Rectal smooth muscle tissue (tissue), 1 donor: ENCODE results near the gene HTRA2.
A peak's percentile ranks its signal among the peaks of the same experiment; 100 is the strongest.
"Not testable (repeated sequence)": the region's sequence is repeated elsewhere in the genome, so short reads cannot be mapped to it uniquely, and the experiment has no call there.

Experiments used
- H3K27ac ChIP-seq: one replicate; pipeline ENCODE4 v1.7.0; 2013; ENCODE audit warnings: low read depth, low read length, inconsistent platforms
- H3K27me3 ChIP-seq: one replicate; pipeline ENCODE4 v1.7.0; 2013; ENCODE audit warnings: low read length; ENCODE audit not compliant: control insufficient read depth, insufficient read depth
- H3K36me3 ChIP-seq: one replicate; pipeline ENCODE4 v1.7.0; 2013; ENCODE audit warnings: low read length; ENCODE audit not compliant: control insufficient read depth, insufficient read depth
- H3K4me1 ChIP-seq: one replicate; pipeline ENCODE4 v1.7.0; 2013; ENCODE audit warnings: low read length; ENCODE audit not compliant: control insufficient read depth, insufficient read depth
- H3K4me3 ChIP-seq: one replicate; pipeline ENCODE4 v1.7.0; 2013; ENCODE audit warnings: low read length
- H3K9ac ChIP-seq: one replicate; pipeline ENCODE4 v1.7.0; 2013; ENCODE audit warnings: low read length

HTRA2 gene

DNA sequence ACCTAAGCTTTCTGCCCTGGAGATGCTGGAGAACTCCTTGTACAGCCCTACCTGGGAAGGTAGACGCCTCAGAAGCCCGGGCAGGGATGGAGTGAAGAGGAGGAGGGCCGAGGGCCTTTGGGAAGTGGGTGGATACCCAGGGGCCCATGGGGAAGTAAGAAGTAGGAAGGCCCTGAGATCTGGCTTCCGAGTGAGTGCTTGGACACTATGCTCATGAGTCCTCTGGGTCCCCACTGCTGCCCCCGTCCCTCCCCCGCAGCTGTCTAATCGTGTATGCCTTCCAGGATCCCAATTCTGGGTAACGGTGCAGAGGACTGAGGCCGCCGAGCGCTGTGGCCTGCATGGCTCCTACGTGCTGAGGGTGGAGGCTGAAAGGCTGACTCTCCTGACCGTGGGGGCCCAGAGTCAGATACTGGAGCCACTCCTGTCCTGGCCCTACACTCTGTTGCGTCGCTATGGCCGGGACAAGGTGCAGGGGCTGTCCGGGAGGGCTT lies 25.9 kb downstream of the HTRA2 start:
- no peaks in the 10 kb centered on the region for H3K36me3 ChIP-seq
- no peaks in the 10 kb centered on the region for H3K4me1 ChIP-seq
- H3K9ac ChIP-seq, result peak overlapping the region; percentile 80
- H3K4me3 ChIP-seq, result peak overlapping the region; percentile 97
- no peaks in the 10 kb centered on the region for H3K27me3 ChIP-seq
- H3K27ac ChIP-seq, result peak overlapping the region; percentile 57

DNA sequence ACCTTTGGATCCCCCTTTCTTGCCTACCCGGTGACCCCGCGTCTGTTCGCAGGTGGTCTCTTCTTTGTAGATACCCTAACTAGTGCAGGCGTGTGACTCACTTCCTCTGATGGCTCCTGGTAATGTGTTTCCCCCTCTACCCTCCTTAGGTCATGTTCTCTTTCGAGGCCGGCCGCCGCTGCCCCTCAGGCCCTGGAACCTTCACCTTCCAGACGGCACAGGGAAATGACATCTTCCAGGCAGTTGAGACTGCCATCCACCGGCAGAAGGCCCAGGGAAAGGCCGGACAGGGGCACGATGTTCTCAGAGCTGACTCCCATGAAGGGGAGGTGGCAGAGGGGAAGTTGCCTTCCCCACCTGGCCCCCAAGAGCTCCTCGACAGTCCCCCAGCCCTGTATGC lies 26.4 kb downstream of the HTRA2 start:
- peak overlapping the region; percentile 97 for H3K4me3 ChIP-seq
- H3K27me3 ChIP-seq, result no peaks in the 10 kb centered on the region
- no peaks in the 10 kb centered on the region for H3K4me1 ChIP-seq
- H3K27ac ChIP-seq, result no peak overlapping the region
- H3K36me3 ChIP-seq, result no peaks in the 10 kb centered on the region
- no peak overlapping the region for H3K9ac ChIP-seq

DNA sequence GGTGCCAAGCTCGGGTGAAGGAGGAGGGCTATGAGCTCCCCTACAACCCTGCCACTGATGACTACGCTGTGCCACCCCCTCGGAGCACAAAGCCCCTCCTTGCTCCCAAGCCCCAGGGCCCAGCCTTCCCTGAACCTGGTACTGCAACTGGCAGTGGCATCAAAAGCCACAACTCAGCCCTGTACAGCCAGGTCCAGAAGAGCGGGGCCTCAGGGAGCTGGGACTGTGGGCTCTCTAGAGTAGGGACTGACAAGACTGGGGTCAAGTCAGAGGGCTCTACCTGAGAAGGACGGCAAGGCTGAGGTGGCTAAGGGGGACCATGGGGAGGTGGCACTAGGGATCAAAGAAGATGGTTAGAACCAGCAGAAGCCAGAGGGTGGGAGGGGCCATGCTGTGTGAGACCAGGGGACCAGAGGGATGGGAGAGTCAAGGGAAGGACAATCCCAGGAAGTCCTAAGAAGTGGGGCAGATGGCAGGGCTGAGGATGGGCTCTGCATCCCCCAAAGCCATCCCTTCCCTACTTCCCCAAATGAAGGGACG lies 27.2 kb downstream of the HTRA2 start:
- no peaks in the 10 kb centered on the region for H3K4me1 ChIP-seq
- no peak overlapping the region for H3K4me3 ChIP-seq
- no peaks in the 10 kb centered on the region for H3K27me3 ChIP-seq
- no peaks in the 10 kb centered on the region for H3K36me3 ChIP-seq
- H3K27ac ChIP-seq, result no peak overlapping the region
- no peak overlapping the region for H3K9ac ChIP-seq

DNA sequence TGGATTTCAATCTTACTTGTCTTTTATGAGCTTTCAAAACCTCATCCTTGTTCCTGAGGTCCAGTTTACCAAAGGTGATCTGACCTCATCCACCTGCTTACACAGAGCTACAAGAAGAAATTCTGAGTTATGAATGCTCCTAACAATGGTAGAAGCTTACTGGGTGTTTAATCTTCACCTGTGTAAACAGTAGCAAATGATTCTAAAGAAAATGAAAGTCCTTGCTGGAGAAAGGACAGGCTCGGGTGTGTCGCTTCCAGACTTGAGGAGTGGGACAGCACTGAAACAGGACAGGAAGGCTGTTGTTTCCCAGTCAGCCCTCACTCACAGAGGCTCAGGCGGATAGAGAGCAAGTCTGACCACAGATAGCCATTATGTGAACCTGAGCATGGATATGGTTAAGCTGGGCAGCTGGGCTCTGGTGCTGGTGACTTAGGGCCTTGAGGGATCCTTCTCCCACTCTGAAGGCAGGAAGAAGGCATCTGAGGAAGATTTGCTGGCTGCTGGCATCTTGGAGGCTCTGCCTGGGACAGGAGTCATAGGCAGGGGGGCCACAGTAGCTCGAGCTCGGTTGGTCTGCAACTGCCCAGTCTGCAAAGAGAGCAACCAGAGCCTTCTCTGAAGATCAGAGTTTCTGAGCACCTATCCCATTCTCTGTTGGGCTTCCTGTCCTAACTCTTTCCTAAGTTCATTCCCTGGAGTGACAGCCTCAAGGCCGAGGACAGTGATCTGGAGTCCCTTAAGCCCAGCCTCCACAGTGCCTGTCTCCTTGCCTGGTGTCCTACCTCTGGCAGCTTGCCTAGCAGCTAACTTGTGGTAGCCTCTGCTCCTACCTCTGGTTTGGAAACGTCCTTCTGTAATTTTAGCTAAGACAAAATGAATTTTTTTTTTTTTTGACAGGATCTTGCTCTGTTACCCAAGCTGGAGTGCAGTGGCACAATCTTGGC lies 28.8 kb downstream of the HTRA2 start:
- Histone ChIP-seq H3K27ac (no peak overlapping the region), H3K27me3 (no peaks in the 10 kb centered on the region), H3K9ac (no peak overlapping the region), H3K36me3 (no peaks in the 10 kb centered on the region), H3K4me3 (no peak overlapping the region), H3K4me1 (no peaks in the 10 kb centered on the region)

DNA sequence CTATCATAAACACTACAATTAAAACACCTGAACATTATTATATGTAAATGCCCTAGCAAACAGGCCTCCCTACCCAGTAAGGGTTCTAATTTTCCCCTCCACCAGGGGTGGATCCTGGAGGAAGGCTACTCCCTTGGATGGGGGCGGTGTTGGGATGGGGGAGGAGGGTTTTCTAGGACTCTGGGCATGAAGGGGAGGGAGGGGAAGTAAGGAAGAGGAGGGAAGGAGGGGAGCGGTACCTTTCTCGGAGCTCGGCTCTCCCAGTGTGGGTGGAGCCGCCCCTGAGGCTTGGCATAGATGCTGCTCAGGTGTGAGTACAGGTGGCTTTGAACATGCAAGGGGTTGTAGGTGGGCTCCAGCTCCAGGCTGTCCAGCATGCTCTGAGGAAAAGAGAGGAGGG lies 30.2 kb downstream of the HTRA2 start:
- Histone ChIP-seq H3K4me3 (no peak overlapping the region), H3K27ac (no peak overlapping the region), H3K27me3 (no peaks in the 10 kb centered on the region), H3K9ac (no peak overlapping the region), H3K36me3 (no peaks in the 10 kb centered on the region), H3K4me1 (no peaks in the 10 kb centered on the region)

DNA sequence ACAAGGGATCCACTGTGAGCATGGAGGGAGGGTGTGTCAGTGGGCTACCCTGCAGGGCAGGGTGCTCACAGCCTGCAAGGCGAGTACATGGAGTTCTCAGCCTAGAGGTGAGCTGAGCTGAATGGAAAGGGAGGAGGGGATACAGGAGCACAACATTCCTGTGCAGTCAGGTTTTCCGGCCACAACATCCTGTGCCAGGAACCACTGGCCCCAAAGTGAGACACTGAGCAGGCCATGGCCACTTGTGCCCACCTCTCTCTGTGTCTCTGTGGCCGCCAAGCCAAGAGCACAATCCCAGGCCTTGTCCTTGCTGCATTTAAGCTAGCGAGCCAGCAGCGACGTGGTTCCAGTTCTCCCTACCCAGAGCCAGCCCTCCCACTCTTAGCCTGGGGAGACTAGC lies 30.9 kb downstream of the HTRA2 start:
- Histone ChIP-seq H3K36me3 (no peaks in the 10 kb centered on the region), H3K27me3 (no peaks in the 10 kb centered on the region), H3K9ac (no peak overlapping the region), H3K4me1 (no peaks in the 10 kb centered on the region), H3K4me3 (no peak overlapping the region), H3K27ac (no peak overlapping the region)

DNA sequence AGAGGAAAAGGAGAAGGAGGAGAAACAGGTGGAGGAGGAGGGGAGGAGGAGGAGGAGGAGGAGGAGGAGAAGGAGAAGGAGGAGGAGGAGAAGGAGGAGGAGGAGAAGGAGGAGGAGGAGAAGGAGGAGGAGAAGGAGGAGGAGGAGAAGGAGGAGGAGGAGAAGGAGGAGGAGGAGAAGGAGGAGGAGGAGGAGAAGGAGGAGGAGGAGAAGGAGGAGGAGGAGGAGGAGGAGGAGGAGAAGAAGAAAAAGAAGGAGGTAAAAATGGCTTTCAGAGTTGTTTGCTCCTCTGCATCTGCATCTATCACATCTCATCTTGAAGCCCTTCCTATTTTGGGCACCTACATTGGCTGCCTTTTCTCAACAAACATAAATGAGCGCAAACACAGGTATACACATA lies 31.3 kb downstream of the HTRA2 start:
- not testable (repeated sequence) for H3K9ac ChIP-seq

DNA sequence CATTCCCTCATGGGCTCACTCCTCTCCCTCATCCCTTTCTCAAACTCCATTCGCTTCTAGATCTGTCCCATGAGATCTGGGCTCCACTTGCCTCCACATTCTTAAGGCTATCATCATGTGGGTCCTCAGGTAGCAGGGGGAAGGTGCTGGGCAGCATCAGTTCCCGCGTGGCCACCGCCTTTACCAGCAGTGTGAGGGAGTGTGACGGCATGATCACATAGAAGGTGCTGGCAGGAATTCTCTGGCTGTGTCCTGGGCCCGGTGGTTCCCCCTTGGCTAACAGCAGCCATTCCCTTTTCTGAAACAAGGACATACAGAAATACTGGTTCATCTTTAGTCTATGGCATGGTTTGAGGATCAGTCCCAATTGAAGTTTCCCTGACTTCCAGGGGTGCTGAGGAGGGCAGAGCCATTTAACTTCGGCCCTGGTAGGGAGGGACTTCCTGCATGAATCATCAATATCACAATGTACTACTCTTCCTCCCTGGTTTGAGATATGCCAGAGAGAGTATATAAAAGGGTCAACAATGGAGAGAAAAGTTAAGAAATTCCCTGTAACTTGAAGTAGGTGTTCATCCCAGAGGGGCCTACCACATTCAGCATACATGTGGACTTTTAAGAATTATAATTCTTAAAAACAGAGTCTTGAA lies 32.5 kb downstream of the HTRA2 start:
- H3K27ac ChIP-seq, result no peak overlapping the region
- no peaks in the 10 kb centered on the region for H3K27me3 ChIP-seq
- H3K4me1 ChIP-seq, result no peaks in the 10 kb centered on the region
- H3K9ac ChIP-seq, result no peak overlapping the region
- H3K4me3 ChIP-seq, result no peak overlapping the region
- no peaks in the 10 kb centered on the region for H3K36me3 ChIP-seq

More for the DNA sequence above, 31.3 kb downstream of the HTRA2 start:
- H3K27me3 ChIP-seq, H3K4me1 ChIP-seq, H3K36me3 ChIP-seq, H3K4me3 ChIP-seq, H3K27ac ChIP-seq: not testable (repeated sequence)

DNA sequence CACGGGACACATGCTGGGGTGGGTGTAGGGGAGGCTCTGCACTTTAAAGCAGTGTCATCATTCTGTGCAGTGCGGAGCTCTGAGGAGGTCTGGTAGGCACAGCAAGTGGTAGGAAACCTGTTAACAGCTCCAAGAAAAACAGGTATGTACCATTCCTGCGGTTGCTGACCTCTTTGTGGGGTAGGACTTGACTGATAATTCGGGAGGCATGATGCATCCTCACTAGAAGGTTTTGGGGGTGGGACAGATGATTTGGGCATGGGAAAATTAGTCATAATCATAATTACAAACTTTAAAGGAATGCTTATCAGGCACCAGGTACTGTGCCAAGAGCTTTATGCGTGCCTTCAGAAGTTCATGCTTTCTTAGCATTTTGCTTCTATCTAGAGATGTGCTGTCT lies 34.5 kb downstream of the HTRA2 start:
- Histone ChIP-seq H3K4me1 (no peaks in the 10 kb centered on the region), H3K36me3 (no peaks in the 10 kb centered on the region), H3K4me3 (no peak overlapping the region), H3K27me3 (no peaks in the 10 kb centered on the region), H3K27ac (no peak overlapping the region), H3K9ac (no peak overlapping the region)

DNA sequence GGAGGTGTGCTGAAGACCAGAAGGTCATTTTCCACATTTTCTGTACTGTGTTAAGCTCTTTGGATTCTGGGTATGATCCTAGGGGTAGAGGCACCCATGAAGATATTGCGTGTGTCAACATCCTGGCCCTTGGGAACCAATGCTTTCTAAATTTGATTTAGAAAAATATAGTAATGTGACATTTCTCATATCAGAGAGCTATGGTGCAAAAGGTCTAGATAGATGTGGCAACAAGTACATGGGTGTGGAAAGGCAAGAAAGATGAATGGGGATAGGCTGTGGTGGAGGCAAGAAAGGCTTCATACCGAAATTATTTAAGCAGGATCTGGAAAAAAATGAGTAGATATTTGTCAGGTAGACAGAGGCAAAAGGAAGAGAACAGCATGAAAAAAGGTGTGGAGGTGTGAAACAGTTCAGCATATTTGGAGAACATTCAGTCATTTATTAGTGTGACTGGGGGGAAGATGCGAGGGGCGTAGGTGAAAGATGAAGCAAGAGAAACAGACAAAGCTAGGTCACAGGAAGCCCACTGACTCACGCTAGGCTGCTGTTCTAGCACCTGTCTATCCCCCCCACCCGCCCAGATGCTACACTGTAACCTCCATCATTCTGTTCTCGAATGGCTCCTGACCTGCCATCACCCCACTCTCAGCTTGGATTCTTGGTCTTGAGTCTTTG lies 36.5 kb downstream of the HTRA2 start:
- H3K27ac ChIP-seq, result no peak overlapping the region

DNA sequence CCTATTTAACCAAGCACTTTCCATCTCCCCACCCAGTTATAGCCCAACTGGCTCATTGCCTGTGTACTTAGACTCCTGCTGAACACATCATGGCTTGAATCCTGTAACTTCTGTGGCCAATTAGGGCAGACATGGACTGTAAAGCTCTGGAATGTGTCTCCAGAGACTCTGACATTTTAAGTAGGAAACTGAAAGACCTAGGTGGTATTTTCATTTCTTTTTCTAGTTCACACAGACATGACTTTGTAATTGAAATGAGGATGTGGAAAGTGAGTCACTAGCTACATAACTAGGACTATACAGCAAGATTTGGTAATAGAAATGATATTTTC lies 37.0 kb downstream of the HTRA2 start:
- H3K36me3 ChIP-seq, result no peaks in the 10 kb centered on the region
- H3K4me3 ChIP-seq, result no peak overlapping the region

More for the DNA sequence above, 36.5 kb downstream of the HTRA2 start:
- Histone ChIP-seq H3K36me3 (no peaks in the 10 kb centered on the region), H3K4me1 (no peaks in the 10 kb centered on the region), H3K9ac (no peak overlapping the region), H3K4me3 (no peak overlapping the region), H3K27me3 (no peaks in the 10 kb centered on the region)

DNA sequence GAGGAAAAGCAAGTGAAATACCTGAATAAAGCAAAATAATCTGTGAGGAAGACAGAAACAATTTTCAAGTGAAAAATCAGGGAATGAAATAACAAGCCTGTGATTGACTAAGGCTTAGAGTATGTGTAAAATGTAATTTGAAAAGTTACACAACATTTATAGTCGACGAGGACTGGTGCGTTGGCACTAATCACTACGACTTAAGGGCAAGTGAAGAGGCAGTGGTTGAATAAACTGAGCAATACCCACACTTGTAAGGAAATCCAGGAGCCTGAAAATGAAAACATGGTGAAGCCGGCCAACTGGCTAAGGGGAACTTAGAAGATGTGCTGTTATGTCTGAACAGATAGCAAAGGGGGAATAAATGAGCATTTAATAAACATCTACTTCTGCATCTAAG lies 38.1 kb downstream of the HTRA2 start:
- Histone ChIP-seq H3K36me3 (no peaks in the 10 kb centered on the region), H3K4me1 (no peaks in the 10 kb centered on the region), H3K27me3 (no peaks in the 10 kb centered on the region), H3K27ac (no peak overlapping the region), H3K9ac (no peak overlapping the region), H3K4me3 (no peak overlapping the region)

More for the DNA sequence above, 37.0 kb downstream of the HTRA2 start:
- H3K4me1 ChIP-seq, result no peaks in the 10 kb centered on the region
- H3K27ac ChIP-seq, result no peak overlapping the region
- H3K27me3 ChIP-seq, result no peaks in the 10 kb centered on the region
- H3K9ac ChIP-seq, result no peak overlapping the region
